Thoracic aorta (tissue), 2 donors: ENCODE data around the gene UGT2B7. TPM values are rescaled to one million over a fixed set of nuclear protein-coding genes. Genes with fewer than 3 reads are reported as not detected.

Source experiments
- ATAC-seq: fragments of 150-250 bp; one replicate; pipeline ENCODE4 v1.8.0; 2017; ENCODE audit warnings: low read depth; ENCODE audit not compliant: insufficient number of reproducible peaks, low FRiP score
- DNase-seq: peaks from one replicate; pipeline ENCODE4 v3.0.0-alpha.2; 2020; ENCODE audit warnings: low spot score
- H3K27ac ChIP-seq, 2 donors: fragments of 200-600 bp; sonication (generic); 1 replicate in 1 of 2; 2 replicates in 1 of 2; pipeline ENCODE4 v1.5.1; 2016; ENCODE audit warnings: mild to moderate bottlenecking in 2 of 2, moderate library complexity in 2 of 2
- H3K27me3 ChIP-seq: fragments of 200-600 bp; sonication (generic); replicated peaks from 2 replicates; pipeline ENCODE4 v1.6.0; 2016; ENCODE audit warnings: mild to moderate bottlenecking; ENCODE audit not compliant: insufficient read depth
- H3K36me3 ChIP-seq: fragments of 200-600 bp; sonication (generic); one replicate; pipeline ENCODE4 v1.5.1; 2016
- H3K4me1 ChIP-seq, 2 donors: fragments of 200-600 bp; sonication (generic); 1 replicate in 1 of 2; 2 replicates in 1 of 2; pipeline versions ENCODE4 v1.5.1 to v1.6.0; 2016; ENCODE audit warnings: low read depth in 2 of 2, mild to moderate bottlenecking in 1 of 2; ENCODE audit not compliant: control insufficient read depth in 1 of 2
- H3K4me3 ChIP-seq: fragments of 200-600 bp; sonication (generic); 2 replicates; pipeline ENCODE4 v1.5.1; 2016; ENCODE audit warnings: mild to moderate bottlenecking
- H3K9me3 ChIP-seq: fragments of 200-600 bp; sonication (generic); 2 replicates; pipeline ENCODE4 v1.5.1; 2016
- total RNA-seq, 2 donors: library from RNA; depleted of rRNA; stranded (reverse); fragments of >200 nt; gene quantifications; one replicate each; pipeline versions ENCODE4 v1.1.0 to v1.2.3, GENCODE V29; 2016
- TF ChIP-seq, protein P1 (sequence below): fragments of 200-600 bp; sonication (generic); IDR thresholded peaks from one replicate; pipeline ENCODE4 v1.5.1; 2019; ENCODE audit warnings: antibody characterized with exemption

The UGT2B7 gene
- total RNA-seq, 2 donors from 2014 or later: not detected

DNA sequence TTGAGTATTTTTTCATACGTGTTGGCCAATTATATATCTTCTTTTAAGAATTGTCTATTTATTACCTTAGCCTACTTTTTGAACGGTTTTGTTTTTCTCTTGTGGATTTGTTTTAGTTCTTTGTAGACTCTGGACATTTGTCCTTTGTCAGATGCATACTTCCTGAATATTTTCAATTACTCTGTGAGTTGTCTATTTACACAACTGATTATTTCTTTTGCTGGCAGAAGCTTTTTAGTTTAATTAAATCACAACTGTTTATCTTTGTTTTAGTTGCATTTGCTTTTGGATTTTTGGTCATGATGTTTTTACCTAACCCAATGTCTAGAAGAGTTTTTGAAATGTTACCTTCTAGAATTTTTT lies 19.6 kb downstream of the UGT2B7 start:
- H3K27ac ChIP-seq: no peak overlapping the region
- DNase-seq: no peak
- H3K36me3 ChIP-seq: no peaks in the 10 kb centered on the region
- no peaks in the 10 kb centered on the region for H3K9me3 ChIP-seq
- TF ChIP-seq, protein P1, sequence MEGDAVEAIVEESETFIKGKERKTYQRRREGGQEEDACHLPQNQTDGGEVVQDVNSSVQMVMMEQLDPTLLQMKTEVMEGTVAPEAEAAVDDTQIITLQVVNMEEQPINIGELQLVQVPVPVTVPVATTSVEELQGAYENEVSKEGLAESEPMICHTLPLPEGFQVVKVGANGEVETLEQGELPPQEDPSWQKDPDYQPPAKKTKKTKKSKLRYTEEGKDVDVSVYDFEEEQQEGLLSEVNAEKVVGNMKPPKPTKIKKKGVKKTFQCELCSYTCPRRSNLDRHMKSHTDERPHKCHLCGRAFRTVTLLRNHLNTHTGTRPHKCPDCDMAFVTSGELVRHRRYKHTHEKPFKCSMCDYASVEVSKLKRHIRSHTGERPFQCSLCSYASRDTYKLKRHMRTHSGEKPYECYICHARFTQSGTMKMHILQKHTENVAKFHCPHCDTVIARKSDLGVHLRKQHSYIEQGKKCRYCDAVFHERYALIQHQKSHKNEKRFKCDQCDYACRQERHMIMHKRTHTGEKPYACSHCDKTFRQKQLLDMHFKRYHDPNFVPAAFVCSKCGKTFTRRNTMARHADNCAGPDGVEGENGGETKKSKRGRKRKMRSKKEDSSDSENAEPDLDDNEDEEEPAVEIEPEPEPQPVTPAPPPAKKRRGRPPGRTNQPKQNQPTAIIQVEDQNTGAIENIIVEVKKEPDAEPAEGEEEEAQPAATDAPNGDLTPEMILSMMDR: no peak
- ATAC-seq: no peak
- no peak overlapping the region for H3K4me3 ChIP-seq
- no peaks in the 10 kb centered on the region for H3K27me3 ChIP-seq
- H3K4me1 ChIP-seq: no peaks in the 10 kb centered on the region

- no peak overlapping the region for H3K4me3 ChIP-seq
- no peaks in the 10 kb centered on the region for H3K9me3 ChIP-seq
- ATAC-seq: no peak
- H3K4me1 ChIP-seq: no peaks in the 10 kb centered on the region
- no peak overlapping the region for H3K27ac ChIP-seq
- no peaks in the 10 kb centered on the region for H3K27me3 ChIP-seq
- no peaks in the 10 kb centered on the region for H3K36me3 ChIP-seq
- TF ChIP-seq, protein P1: no peak
- no peak for DNase-seq
Observed at GRCh38 chr4:69116645-69117321, 20.5 kb downstream of the UGT2B7 start.

- ATAC-seq (no peak), DNase-seq (no peak)
- no peak overlapping the region for H3K4me3 ChIP-seq
- H3K27me3 ChIP-seq: no peaks in the 10 kb centered on the region
- TF ChIP-seq, protein P1: no peak
- H3K36me3 ChIP-seq: no peaks in the 10 kb centered on the region
- no peak overlapping the region for H3K27ac ChIP-seq
- no peaks in the 10 kb centered on the region for H3K9me3 ChIP-seq
- H3K4me1 ChIP-seq: no peaks in the 10 kb centered on the region
Observed at GRCh38 chr4:69120870-69121269, 24.6 kb downstream of the UGT2B7 start.

DNA sequence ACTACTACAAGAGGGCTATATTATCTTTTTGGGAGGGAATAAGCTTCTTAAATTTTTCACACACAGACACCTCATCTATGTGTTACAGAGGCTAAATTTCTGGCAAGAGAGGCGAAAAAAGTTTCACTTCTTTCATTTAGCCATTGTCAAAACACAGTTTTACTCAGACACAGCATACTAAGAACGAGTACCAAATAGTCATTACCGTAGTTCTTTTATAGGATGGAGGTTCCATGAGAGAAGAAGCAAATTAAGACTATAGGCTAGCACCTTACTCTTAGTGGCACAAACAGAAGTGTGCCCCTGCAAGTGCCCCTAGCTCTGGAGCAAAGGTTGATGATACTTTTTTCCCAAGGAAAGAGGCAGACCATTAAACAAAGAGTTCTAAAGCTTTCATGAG lies 26.2 kb downstream of the UGT2B7 start:
- no peak for ATAC-seq
- Histone ChIP-seq H3K27me3 (no peaks in the 10 kb centered on the region), H3K9me3 (no peaks in the 10 kb centered on the region), H3K27ac (no peak overlapping the region), H3K4me3 (no peak overlapping the region), H3K4me1 (no peaks in the 10 kb centered on the region), H3K36me3 (no peaks in the 10 kb centered on the region)
- TF ChIP-seq, protein P1: no peak
- DNase-seq: no peak

GRCh38 chr4:69124941-69125340 lies 28.7 kb downstream of the UGT2B7 start:
- TF ChIP-seq, protein P1: no peak
- Histone ChIP-seq H3K36me3 (no peaks in the 10 kb centered on the region), H3K4me1 (no peaks in the 10 kb centered on the region), H3K4me3 (no peak overlapping the region), H3K9me3 (no peaks in the 10 kb centered on the region), H3K27me3 (no peaks in the 10 kb centered on the region), H3K27ac (no peak overlapping the region)
- no peak for ATAC-seq
- DNase-seq: no peak
